Parathyroid adenoma (tissue), 2 donors: Measurements from ENCODE around the gene ZNF511.

ENCODE experiments used
- H2AFZ ChIP-seq: fragments of 300-600 bp; sonication (generic); one replicate; pipeline ENCODE4 v1.7.0; 2017; ENCODE audit warnings: antibody characterized with exemption, mild to moderate bottlenecking
- H3K27ac ChIP-seq: fragments of 300-600 bp; sonication (generic); one replicate; pipeline ENCODE4 v1.7.0; 2017
- H3K27me3 ChIP-seq: fragments of 300-600 bp; sonication (generic); one replicate; pipeline ENCODE4 v1.7.0; 2017; ENCODE audit warnings: low read length; ENCODE audit not compliant: control insufficient read depth, insufficient read depth
- H3K36me3 ChIP-seq: fragments of 300-600 bp; sonication (generic); one replicate; pipeline ENCODE4 v1.7.0; 2017; ENCODE audit warnings: low read length; ENCODE audit not compliant: control insufficient read depth, insufficient read depth
- H3K4me1 ChIP-seq: fragments of 300-600 bp; sonication (generic); one replicate; pipeline ENCODE4 v1.7.0; 2017; ENCODE audit warnings: control low read depth
- H3K4me2 ChIP-seq: fragments of 300-600 bp; sonication (generic); one replicate; pipeline ENCODE4 v1.7.0; 2017; ENCODE audit warnings: low read length
- H3K4me3 ChIP-seq: fragments of 300-600 bp; sonication (generic); one replicate; pipeline ENCODE4 v1.7.0; 2017; ENCODE audit warnings: low read depth, low read length
- H3K79me2 ChIP-seq: fragments of 300-600 bp; sonication (generic); one replicate; pipeline ENCODE4 v1.7.0; 2017; ENCODE audit warnings: control low read depth
- H3K9ac ChIP-seq: fragments of 300-600 bp; sonication (generic); one replicate; pipeline ENCODE4 v1.7.0; 2017; ENCODE audit warnings: mild to moderate bottlenecking
- H3K9me3 ChIP-seq: fragments of 300-600 bp; sonication (generic); one replicate; pipeline ENCODE4 v1.7.0; 2017; ENCODE audit warnings: low read length; ENCODE audit not compliant: control insufficient read depth
- CTCF ChIP-seq: fragments of 300-600 bp; sonication (generic); IDR thresholded peaks from one replicate; pipeline ENCODE4 v1.7.0; 2017; ENCODE audit warnings: antibody characterized with exemption, mild to moderate bottlenecking
- donor health status: primary hyperparathyroidism.

The ZNF511 gene

GRCh38 chr10:133282846-133283390 is 25.8 kb upstream of the ZNF511 start:
- Histone ChIP-seq H3K4me1 (no peaks in the 10 kb centered on the region), H3K9me3 (no peaks in the 10 kb centered on the region), H3K79me2 (peaks cover 2% of the 10 kb centered on the region), H3K36me3 (no peaks in the 10 kb centered on the region), H3K4me2 (no peak overlapping the region), H3K9ac (no peak overlapping the region), H3K27me3 (no peaks in the 10 kb centered on the region), H3K27ac (no peak overlapping the region), H3K4me3 (no peak overlapping the region), H2AFZ (no peak overlapping the region)
- TF ChIP-seq CTCF, result no peak

- H3K4me1 ChIP-seq, result no peaks in the 10 kb centered on the region
- H3K9ac ChIP-seq, result no peak overlapping the region
- peaks cover 2% of the 10 kb centered on the region for H3K79me2 ChIP-seq
- no peak overlapping the region for H3K4me3 ChIP-seq
- no peak overlapping the region for H3K4me2 ChIP-seq
- TF ChIP-seq CTCF, result no peak
- no peaks in the 10 kb centered on the region for H3K9me3 ChIP-seq
- no peak overlapping the region for H2AFZ ChIP-seq
- no peaks in the 10 kb centered on the region for H3K27me3 ChIP-seq
- H3K36me3 ChIP-seq, result no peaks in the 10 kb centered on the region
- H3K27ac ChIP-seq, result no peak overlapping the region
Observed at GRCh38 chr10:133283931-133284330, 24.8 kb upstream of the ZNF511 start.

- H3K4me2 ChIP-seq, result no peak overlapping the region
Observed at GRCh38 chr10:133285217-133285616, 23.5 kb upstream of the ZNF511 start.

GRCh38 chr10:133286366-133286765 is 22.3 kb upstream of the ZNF511 start:
- H3K4me1 ChIP-seq, result no peaks in the 10 kb centered on the region
- H3K36me3 ChIP-seq, result no peaks in the 10 kb centered on the region
- no peak overlapping the region for H2AFZ ChIP-seq
- no peak overlapping the region for H3K4me2 ChIP-seq
- no peak overlapping the region for H3K9ac ChIP-seq
- no peaks in the 10 kb centered on the region for H3K27me3 ChIP-seq
- H3K4me3 ChIP-seq, result no peak overlapping the region
- no peaks in the 10 kb centered on the region for H3K9me3 ChIP-seq
- H3K79me2 ChIP-seq, result peaks cover 2% of the 10 kb centered on the region
- no peak overlapping the region for H3K27ac ChIP-seq
- TF ChIP-seq CTCF, result no peak

More at GRCh38 chr10:133285217-133285616, 23.5 kb upstream of the ZNF511 start:
- Histone ChIP-seq H3K9ac (no peak overlapping the region), H3K36me3 (no peaks in the 10 kb centered on the region), H3K4me1 (no peaks in the 10 kb centered on the region), H3K79me2 (peaks cover 2% of the 10 kb centered on the region), H2AFZ (no peak overlapping the region), H3K27me3 (no peaks in the 10 kb centered on the region), H3K9me3 (no peaks in the 10 kb centered on the region), H3K4me3 (no peak overlapping the region), H3K27ac (no peak overlapping the region)
- TF ChIP-seq CTCF, result no peak

GRCh38 chr10:133287832-133288500 is 20.7 kb upstream of the ZNF511 start:
- H3K27me3 ChIP-seq, result no peaks in the 10 kb centered on the region
- no peaks in the 10 kb centered on the region for H3K4me1 ChIP-seq
- H3K27ac ChIP-seq, result no peak overlapping the region
- H3K4me2 ChIP-seq, result no peak overlapping the region
- no peak overlapping the region for H2AFZ ChIP-seq
- peaks cover 2% of the 10 kb centered on the region for H3K79me2 ChIP-seq
- H3K9me3 ChIP-seq, result no peaks in the 10 kb centered on the region
- H3K9ac ChIP-seq, result no peak overlapping the region
- no peak overlapping the region for H3K4me3 ChIP-seq
- H3K36me3 ChIP-seq, result no peaks in the 10 kb centered on the region
- TF ChIP-seq CTCF, result no peak
